OCI-LY7 (cell line): ENCODE data around the gene UBE2G2.

Experiments used
- CTCF ChIP-seq: fragments of 200-600 bp; sonication (generic); conservative IDR thresholded peaks from 2 replicates; pipeline ENCODE4 v1.5.1; 2014; ENCODE audit warnings: mild to moderate bottlenecking, antibody characterized with exemption, low read length, moderate library complexity, mixed read lengths
- EZH2phosphoT487 ChIP-seq: fragments of 200-600 bp; sonication (generic); IDR thresholded peaks from 2 replicates; pipeline ENCODE4 v1.6.1; 2018; ENCODE audit warnings: low read depth, borderline replicate concordance, mild to moderate bottlenecking, mixed run types, antibody characterized with exemption, low read length, moderate library complexity, mixed read lengths

- no peak for TF ChIP-seq CTCF
- no peak for TF ChIP-seq EZH2phosphoT487
These were observed 68.7 kb downstream of the UBE2G2 start for GRCh38 chr21:44732956-44733355.
